Activated naive CD8-positive, alpha-beta T cell treated with anti-CD3 and anti-CD28 coated beads, Interleukin-2, amount 10 ng/mL, durations not matched to agents 7 days and 5 days (primary cell): ENCODE results near the gene TM2D1. TPM values are rescaled to one million over a fixed set of nuclear protein-coding genes. Genes with fewer than 3 reads are reported as not detected.

Source experiments
- ATAC-seq: fragments of 150-1000 bp; cut with Tn5 transposase; one replicate; pipeline ENCODE4 v1.10.0; 2021; ENCODE audit warnings: low read depth, moderate library complexity
- POLR2A ChIA-PET: fragments of 350-600 bp; sonication (Branson Sonifier 250); formaldehyde crosslinking; loops from one replicate; lab custom pipeline; 2021; ENCODE audit warnings: antibody characterized with exemption; lab: Charles Lee
- DNase-seq: peaks from one replicate; pipeline ENCODE4 v3.0.0; 2021
- H3K27ac Mint-ChIP-seq: one replicate; pipeline ENCODE4 v1.8.0; 2022; ENCODE audit warnings: mild to moderate bottlenecking, mixed read lengths
- H3K27me3 Mint-ChIP-seq: one replicate; pipeline ENCODE4 v1.8.0; 2022; ENCODE audit warnings: mild to moderate bottlenecking, moderate library complexity, mixed read lengths
- H3K36me3 Mint-ChIP-seq: one replicate; pipeline ENCODE4 v1.8.0; 2021; ENCODE audit warnings: mild to moderate bottlenecking, mixed read lengths
- H3K4me1 Mint-ChIP-seq: one replicate; pipeline ENCODE4 v1.8.0; 2021; ENCODE audit warnings: mixed read lengths
- H3K4me3 Mint-ChIP-seq: one replicate; pipeline ENCODE4 v1.8.0; 2022; ENCODE audit warnings: mild to moderate bottlenecking, moderate library complexity, mixed read lengths
- H3K9me3 Mint-ChIP-seq: one replicate; pipeline ENCODE4 v1.8.0; 2021; ENCODE audit warnings: mixed read lengths
- total RNA-seq, 2 experiments: library from RNA; stranded (reverse); gene quantifications; one replicate each; pipeline ENCODE4 v1.2.3, GENCODE V29; 2021

TM2D1 gene
- total RNA-seq, 2 experiments from 2014 or later, result 37.7 to 43.8 TPM

GRCh38 chr1:61637470-61637869, 87.5 kb downstream of the TM2D1 start:
- Mint-ChIP-seq H3K4me3 (no peak overlapping the region), H3K4me1 (peaks cover 12% of the 10 kb centered on the region), H3K36me3 (no peaks in the 10 kb centered on the region), H3K27ac (no peak overlapping the region), H3K9me3 (no peaks in the 10 kb centered on the region), H3K27me3 (peaks cover 6% of the 10 kb centered on the region)
- POLR2A ChIA-PET, result no interaction called here
- no peak for DNase-seq
- ATAC-seq, result no peak

- DNase-seq (no peak), ATAC-seq (no peak)
- Mint-ChIP-seq H3K9me3 (no peaks in the 10 kb centered on the region), H3K27me3 (peaks cover 6% of the 10 kb centered on the region), H3K36me3 (no peaks in the 10 kb centered on the region), H3K4me1 (peaks cover 11% of the 10 kb centered on the region), H3K4me3 (no peak overlapping the region), H3K27ac (no peak overlapping the region)
- POLR2A ChIA-PET, result no interaction called here
Observed at GRCh38 chr1:61636814-61637213, 88.1 kb downstream of the TM2D1 start.

- POLR2A ChIA-PET, result no interaction called here
- peaks cover 6% of the 10 kb centered on the region for H3K4me1 Mint-ChIP-seq
- no peak overlapping the region for H3K4me3 Mint-ChIP-seq
- no peaks in the 10 kb centered on the region for H3K36me3 Mint-ChIP-seq
- ATAC-seq (no peak), DNase-seq (no peak)
- no peaks in the 10 kb centered on the region for H3K9me3 Mint-ChIP-seq
- no peak overlapping the region for H3K27ac Mint-ChIP-seq
- H3K27me3 Mint-ChIP-seq, result peaks cover 11% of the 10 kb centered on the region
Observed at GRCh38 chr1:61636376-61636775, 88.6 kb downstream of the TM2D1 start.

DNA sequence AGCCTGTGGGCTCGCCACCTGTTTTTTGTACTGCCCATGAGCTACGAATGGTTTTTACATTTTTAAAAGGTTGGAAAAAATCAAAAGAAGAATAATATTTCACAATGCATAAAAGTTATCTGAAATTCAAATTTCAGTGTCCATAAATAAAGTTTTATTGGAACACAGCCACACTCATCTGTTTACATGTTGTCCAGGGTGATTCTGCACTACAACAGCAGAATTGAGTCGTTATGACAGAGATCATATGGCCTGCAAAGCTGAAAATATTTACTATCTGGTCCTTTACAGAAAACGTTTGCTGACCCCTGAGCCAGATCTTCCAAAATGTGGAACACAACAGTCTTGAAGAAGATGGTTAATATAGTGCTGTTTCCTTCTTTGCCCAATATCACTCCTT, 89.4 kb downstream of the TM2D1 start:
- no peaks in the 10 kb centered on the region for H3K36me3 Mint-ChIP-seq
- no peak overlapping the region for H3K4me3 Mint-ChIP-seq
- no peak for DNase-seq
- H3K4me1 Mint-ChIP-seq, result no peaks in the 10 kb centered on the region
- POLR2A ChIA-PET, result interaction anchor here (0.6 kb wide), 1 partner anchor 16 kb away, joined by 3 read pairs; no protein-coding TSS in a partner anchor
- peaks cover 12% of the 10 kb centered on the region for H3K27me3 Mint-ChIP-seq
- no peaks in the 10 kb centered on the region for H3K9me3 Mint-ChIP-seq
- H3K27ac Mint-ChIP-seq, result no peak overlapping the region
- no peak for ATAC-seq

DNA sequence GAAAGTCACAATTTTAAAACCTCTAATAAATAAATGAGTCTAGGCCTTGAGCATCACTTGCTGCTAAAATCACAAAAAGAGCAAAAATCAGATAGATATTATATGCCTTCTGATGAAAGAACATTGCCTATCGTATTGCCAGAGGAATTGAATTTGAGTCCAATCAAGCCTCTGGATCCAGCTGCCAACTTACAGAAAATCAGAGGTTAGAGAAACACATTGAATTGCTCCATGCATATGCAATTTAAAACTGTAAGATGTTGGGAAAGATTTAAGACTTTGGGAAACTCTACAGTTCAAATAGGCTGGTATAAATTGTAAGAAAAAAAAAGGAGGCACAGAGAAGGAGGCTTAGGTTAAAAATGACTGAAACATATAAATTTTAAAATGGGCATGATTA, 93.5 kb downstream of the TM2D1 start:
- Mint-ChIP-seq H3K4me3 (no peak overlapping the region), H3K36me3 (no peaks in the 10 kb centered on the region), H3K27ac (no peak overlapping the region), H3K27me3 (peaks cover 7% of the 10 kb centered on the region), H3K4me1 (no peaks in the 10 kb centered on the region), H3K9me3 (no peaks in the 10 kb centered on the region)
- DNase-seq (no peak), ATAC-seq (no peak)
- POLR2A ChIA-PET, result no interaction called here

Other genes starting within 250 kb of the TM2D1 start
- gene PATJ, start 17.3 kb upstream of the TM2D1 start, total RNA-seq, result 10 to 100 TPM; 24.5 to 27.2 TPM